ENCODE measurements around the gene IFT52.

DNA sequence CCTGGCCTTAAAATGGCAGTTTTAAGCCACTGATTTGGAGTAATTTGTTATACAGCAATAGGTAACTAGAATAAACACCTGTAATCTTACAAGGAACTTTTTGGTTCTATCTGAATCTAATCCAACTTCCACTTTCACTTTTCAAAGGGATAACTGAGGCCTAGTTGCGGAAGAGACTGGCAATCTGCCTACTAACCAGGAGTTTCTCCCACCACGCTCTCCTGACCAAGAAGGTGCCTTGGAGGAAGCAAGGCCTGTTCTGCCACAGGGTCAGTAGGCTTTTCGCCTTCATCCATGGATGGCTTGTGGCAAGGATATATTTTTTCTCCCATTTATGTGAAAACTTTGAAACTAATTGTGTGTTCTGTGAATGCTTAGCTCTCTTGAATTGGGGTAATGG, 63.2 kb downstream of the IFT52 start:
- TF ChIP-seq CTCF (IDR thresholded peaks at IDR 0.05; ENCODE audit: low read depth, low read length, poor library complexity, severe bottlenecking) (no peak), EZH2phosphoT487 (IDR thresholded peaks at IDR 0.05; ENCODE audit: borderline replicate concordance, low read length) (no peak)

All from DOHH2 (cell line).